ENCODE data around the gene CSGALNACT2.

DNA sequence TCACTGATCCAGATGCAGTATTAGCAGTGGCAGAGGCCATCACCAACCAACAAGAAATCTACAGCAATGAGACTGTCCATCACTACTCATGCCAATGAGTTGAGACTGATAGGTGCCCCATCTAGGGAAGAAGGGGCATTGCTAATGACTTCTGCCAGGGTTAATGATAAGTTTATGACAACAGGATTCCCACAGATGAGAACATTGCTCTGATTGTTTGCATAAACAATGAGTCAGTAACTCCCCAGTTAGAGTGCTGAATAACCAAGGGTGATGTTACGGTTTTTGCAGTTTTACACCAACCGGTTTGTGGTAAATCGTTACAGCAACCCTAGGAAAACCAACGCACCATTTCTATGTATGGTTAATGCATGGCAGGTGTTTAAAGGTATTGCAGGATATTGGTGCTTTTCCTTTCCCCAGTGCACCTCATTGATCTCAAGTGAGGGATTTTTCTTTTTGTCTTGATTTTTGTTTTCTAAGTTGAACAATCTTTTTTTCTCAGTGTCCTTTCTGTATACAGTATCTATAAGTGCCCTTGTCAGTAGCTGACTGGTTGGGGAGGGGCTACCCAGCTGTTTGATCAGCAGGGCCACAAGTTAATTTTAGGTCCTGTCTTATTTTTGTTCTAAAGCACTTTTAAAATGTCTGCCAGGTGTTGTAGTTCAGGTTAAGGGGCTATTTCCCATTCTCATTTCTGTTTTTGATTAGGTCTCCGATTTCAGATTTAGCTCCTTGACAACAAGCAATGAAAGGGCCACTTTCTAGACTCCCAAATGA is 3.9 kb upstream of the CSGALNACT2 start:
- no peak for TF ChIP-seq POLR2A (IDR thresholded peaks at IDR 0.05; ENCODE audit: low read length)
- no peak for TF ChIP-seq GATA1 (IDR thresholded peaks at IDR 0.05; ENCODE audit: low read depth, low read length)

All from erythroblast (primary cell).